Endothelial cell of umbilical vein (primary cell): ENCODE measurements around the gene PSKH1. TPM values are rescaled to one million over a fixed set of nuclear protein-coding genes. Genes with fewer than 3 reads are reported as not detected.
A peak's percentile ranks its signal among the peaks of the same experiment; 100 is the strongest.

Experiments used
- BruUV-seq: library from RNA; stranded (reverse); fragments of 400-500 nt; replicated peaks from 2 replicates; lab custom pipeline; 2021; lab: Mats Ljungman, UMichigan
- CTCF ChIA-PET: fragments of 300-600, 350-600 bp; sonication (Branson Sonifier 250); formaldehyde crosslinking; loops from one replicate; lab custom pipeline; 2021; ENCODE audit warnings: antibody characterized with exemption, inconsistent platforms; lab: Charles Lee
- POLR2A ChIA-PET: fragments of 300-600, 350-600 bp; sonication (Branson Sonifier 250); formaldehyde crosslinking; loops from one replicate; lab custom pipeline; 2021; ENCODE audit warnings: antibody characterized with exemption, inconsistent platforms; lab: Charles Lee
- DNase-seq: peaks from one replicate; pipeline ENCODE4 v3.0.0-alpha.2; 2011; ENCODE audit warnings: low read depth, low spot score
- FAIRE-seq: peaks from 2 replicates; lab custom pipeline; 2011; peaks lifted over from hg19 to GRCh38; lab: Jason Lieb, UNC
- H2AFZ ChIP-seq: 2 replicates; pipeline ENCODE4 v1.6.0; 2012; ENCODE audit warnings: low read depth, low read length, control low read depth, inconsistent platforms
- H3K27ac ChIP-seq: 2 replicates; pipeline ENCODE4 v1.5.1; 2011; ENCODE audit warnings: low read depth, mild to moderate bottlenecking, control low read depth, low read length, moderate library complexity; ENCODE audit not compliant: insufficient read depth
- H3K27me3 ChIP-seq, 2 experiments: 2 replicates each; pipeline versions ENCODE4 v1.6.0 to v1.6.1; 2011; ENCODE audit warnings: low read length in 2 of 2, mixed read lengths in 1 of 2; ENCODE audit not compliant: control insufficient read depth in 2 of 2, insufficient read depth in 2 of 2
- H3K36me3 ChIP-seq, 2 experiments: 2 replicates in 1 of 2; 3 replicates in 1 of 2; pipeline ENCODE4 v1.5.1; 2011; ENCODE audit warnings: low read length in 2 of 2, mild to moderate bottlenecking in 1 of 2, moderate library complexity in 1 of 2; ENCODE audit not compliant: control insufficient read depth in 2 of 2, insufficient read depth in 2 of 2; ENCODE audit errors: extremely low read depth in 1 of 2
- H3K4me1 ChIP-seq: 3 replicates; pipeline ENCODE4 v1.5.1; 2011; ENCODE audit warnings: mild to moderate bottlenecking, low read length; ENCODE audit not compliant: control insufficient read depth, insufficient read depth; ENCODE audit errors: extremely low read depth
- H3K4me2 ChIP-seq: 2 replicates; pipeline ENCODE4 v1.6.1; 2011; ENCODE audit warnings: low read length, control low read depth, mixed read lengths; ENCODE audit not compliant: insufficient read depth
- H3K4me3 ChIP-seq, 3 experiments: fragments of 200-600 bp in 1 of 3; sonication (generic), shearing (Covaris generic) in 1 of 3; replicated peaks in 1 of 3; 2 replicates each; pipeline ENCODE4 v1.5.1; 2011 to 2016; ENCODE audit warnings: control low read depth in 3 of 3, low read length in 3 of 3, mild to moderate bottlenecking in 2 of 3, inconsistent platforms in 1 of 3, low read depth in 1 of 3, moderate library complexity in 1 of 3; ENCODE audit not compliant: insufficient read depth in 1 of 3
- H3K79me2 ChIP-seq: 2 replicates; pipeline ENCODE4 v1.6.0; 2012; ENCODE audit warnings: low read length, inconsistent platforms; ENCODE audit not compliant: control insufficient read depth, insufficient read depth
- H3K9ac ChIP-seq: replicated peaks from 2 replicates; pipeline ENCODE3; 2011; ENCODE audit warnings: low read length, control low read depth; ENCODE audit not compliant: insufficient read depth; ENCODE audit errors: extremely low read depth
- H3K9me1 ChIP-seq: replicated peaks from 3 replicates; pipeline ENCODE4 v1.6.0; 2011; ENCODE audit warnings: mild to moderate bottlenecking, low read length; ENCODE audit not compliant: control insufficient read depth, insufficient read depth; ENCODE audit errors: extremely low read depth
- H3K9me3 ChIP-seq: replicated peaks from 2 replicates; pipeline ENCODE4 v1.5.1; 2012; ENCODE audit warnings: low read length, inconsistent platforms; ENCODE audit not compliant: control insufficient read depth, insufficient read depth
- H4K20me1 ChIP-seq: replicated peaks from 2 replicates; pipeline ENCODE3; 2011; ENCODE audit warnings: mild to moderate bottlenecking, low read length; ENCODE audit not compliant: control insufficient read depth, insufficient read depth; ENCODE audit errors: extremely low read depth
- EZH2 ChIP-seq: IDR thresholded peaks from 2 replicates; pipeline ENCODE4 v1.6.1; 2012; ENCODE audit warnings: borderline replicate concordance, low read depth, mild to moderate bottlenecking, moderate library complexity, low read length, inconsistent platforms; ENCODE audit not compliant: severe bottlenecking
- FOS ChIP-seq: IDR thresholded peaks from 2 replicates; pipeline ENCODE4 v1.6.1; 2011; ENCODE audit warnings: mild to moderate bottlenecking, low read length, moderate library complexity, borderline replicate concordance; ENCODE audit not compliant: insufficient read depth
- GATA2 ChIP-seq: IDR thresholded peaks from 2 replicates; pipeline ENCODE4 v1.7.0; 2011; ENCODE audit warnings: low read depth, mild to moderate bottlenecking, moderate library complexity, mixed read lengths, low read length; ENCODE audit not compliant: insufficient read length, insufficient read depth
- JUN ChIP-seq: IDR thresholded peaks from 2 replicates; pipeline ENCODE4 v1.6.1; 2011; ENCODE audit warnings: borderline replicate concordance, low read depth; ENCODE audit not compliant: insufficient read length, insufficient read depth
- MAX ChIP-seq: IDR thresholded peaks from 2 replicates; pipeline ENCODE4 v1.6.1; 2011; ENCODE audit not compliant: insufficient read depth, insufficient read length
- MYC ChIP-seq: IDR thresholded peaks from one replicate; pipeline ENCODE4 v1.6.1; 2011; ENCODE audit warnings: mild to moderate bottlenecking, low read depth, low read length
- POLR2A ChIP-seq: IDR thresholded peaks from 2 replicates; pipeline ENCODE4 v1.6.1; 2012; ENCODE audit warnings: low read depth, mild to moderate bottlenecking, control low read depth, low read length
- POLR2AphosphoS5 ChIP-seq: IDR thresholded peaks from 2 replicates; pipeline ENCODE4 v1.6.1; 2012; ENCODE audit warnings: low read depth, mild to moderate bottlenecking, control low read depth, low read length, moderate library complexity; ENCODE audit not compliant: insufficient read depth
- dilution Hi-C: fragments of 300-500 bp; cut with MboI; formaldehyde crosslinking; loops from one replicate; pipeline ENCODE4 v1.15.0; 2019; ENCODE audit warnings: low sequenced_read_pairs; ENCODE audit not compliant: extremely low pct_ligation_motif_present
- intact Hi-C: fragments of 100-400 bp; cut with micrococcal nuclease; formaldehyde crosslinking; loops from one replicate; pipeline ENCODE4 v1.10.0; 2022
- polyA plus RNA-seq, 4 experiments: library from polyadenylated mRNA; depleted of rRNA in 3 of 4; stranded (reverse) in 3 of 4; unstranded in 1 of 4; fragments of >200 nt; gene quantifications; 2 replicates each; pipeline versions ENCODE4 v1.2.1 to v1.2.3, GENCODE V29; 2011 to 2012; ENCODE audit warnings: missing spikeins in 1 of 4
- total RNA-seq: library from RNA; stranded (reverse); gene quantifications from 2 replicates; pipeline ENCODE4 v1.2.3, GENCODE V29; 2021

Gene PSKH1
- total and polyA plus RNA-seq, 2 donors (not counting 3 experiments of a cell fraction or from before 2014, with no cell fraction given), result 25.9 to 42.6 TPM

DNA sequence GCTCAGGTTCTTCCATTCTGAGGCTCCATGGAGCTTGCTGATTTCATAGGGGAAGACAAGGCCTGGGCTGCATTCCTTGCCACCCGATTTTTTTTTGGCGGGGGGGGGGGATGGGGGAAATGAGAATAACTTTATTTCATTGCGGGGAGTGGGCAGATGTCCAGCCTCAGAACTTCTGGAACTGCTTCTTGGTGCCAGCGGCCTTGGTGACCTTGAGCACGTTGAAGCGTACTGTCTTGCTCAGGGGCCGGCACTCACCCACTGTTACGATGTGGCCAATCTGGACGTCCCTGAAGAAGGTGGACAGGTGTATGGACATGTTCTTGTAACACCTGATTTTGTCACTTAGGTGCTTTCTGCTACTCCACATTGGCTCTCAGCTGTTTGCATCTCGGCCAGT lies 37.3 kb upstream of the PSKH1 start:
- no peak for TF ChIP-seq FOS
- Histone ChIP-seq H3K27me3 (no peaks in the 10 kb centered on the region), H3K9me1 (no peaks in the 10 kb centered on the region), H3K79me2 (peaks cover 92% of the 10 kb centered on the region), H3K9me3 (no peaks in the 10 kb centered on the region), H2AFZ (no peak overlapping the region), H4K20me1 (no peaks in the 10 kb centered on the region), H3K27ac (no peak overlapping the region), H3K9ac (no peak overlapping the region), H3K4me1 (peaks cover 9% of the 10 kb centered on the region), H3K4me3 (no peak overlapping the region), H3K4me2 (no peak overlapping the region), H3K36me3 (peaks cover 0 to 6% of the 10 kb centered on the region in 2 experiments)
- dilution Hi-C loops (no loop called here), intact Hi-C loops (no loop called here)
- ChIA-PET POLR2A (interaction anchor here (0.5 kb wide), 1 partner anchor 343 kb away, joined by 3 read pairs; no protein-coding TSS in a partner anchor), CTCF (interaction anchor here (0.6 to 3.3 kb wide), 7 partner anchors 12 to 185 kb away, joined by 3 to 12 read pairs (median 3); no protein-coding TSS in a partner anchor)
- no peak for DNase-seq
- BruUV-seq, result no TSS peak
- no peak for FAIRE-seq

DNA sequence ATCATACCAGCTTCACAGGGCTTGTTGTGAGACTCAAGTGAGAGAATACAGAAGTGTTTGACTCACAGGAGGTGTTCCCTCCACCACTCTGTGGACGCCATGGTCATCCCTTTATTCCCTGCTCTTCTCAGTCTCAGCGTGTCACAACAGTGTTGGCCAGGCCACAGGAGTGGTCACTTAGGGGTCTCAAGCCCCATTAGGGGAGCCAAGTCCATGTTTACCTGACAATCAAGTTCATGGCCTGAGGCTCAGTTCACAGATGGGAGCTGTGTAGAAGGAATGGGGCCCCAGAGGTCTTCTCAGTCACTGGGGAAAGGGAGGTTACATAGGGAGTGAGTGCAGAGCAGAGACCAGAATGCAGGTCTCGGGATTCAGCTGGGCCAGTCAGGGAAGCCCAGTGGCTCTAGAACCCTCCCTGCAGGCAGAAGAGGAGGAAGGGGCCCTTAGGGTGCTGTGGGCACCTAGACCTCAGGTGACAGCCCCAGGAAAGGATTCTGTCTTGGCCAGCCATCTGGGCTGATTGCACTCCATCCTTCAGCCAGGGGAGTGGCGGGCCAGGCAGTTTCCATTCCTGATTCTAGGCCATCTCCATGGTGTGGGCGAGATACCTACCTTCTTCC lies 36.0 kb upstream of the PSKH1 start:
- FAIRE-seq (no peak), DNase-seq (no peak)
- H3K36me3 ChIP-seq, result peaks cover 0 to 16% of the 10 kb centered on the region in 2 experiments
- no peaks in the 10 kb centered on the region for H3K9me3 ChIP-seq
- H3K4me3 ChIP-seq, result no peak overlapping the region
- H3K27me3 ChIP-seq, result no peaks in the 10 kb centered on the region
- intact Hi-C loops (no loop called here), dilution Hi-C loops (no loop called here)
- H2AFZ ChIP-seq, result no peak overlapping the region
- ChIA-PET POLR2A (no interaction called here), CTCF (interaction anchor here (0.9 to 3.3 kb wide), 3 partner anchors 9 to 41 kb away, joined by 3 to 12 read pairs (median 3); partner anchors contain the start of gene CENPT)
- no peaks in the 10 kb centered on the region for H4K20me1 ChIP-seq
- H3K27ac ChIP-seq, result peak overlapping the region; percentile 56
- BruUV-seq, result no TSS peak
- H3K4me1 ChIP-seq, result peaks cover 9% of the 10 kb centered on the region
- H3K4me2 ChIP-seq, result no peak overlapping the region
- no peak overlapping the region for H3K9ac ChIP-seq
- peaks cover 92% of the 10 kb centered on the region for H3K79me2 ChIP-seq
- TF ChIP-seq GATA2 (no peak), MAX (no peak), POLR2AphosphoS5 (no peak), JUN (no peak), EZH2 (no peak), MYC (no peak), POLR2A (no peak)
- no peaks in the 10 kb centered on the region for H3K9me1 ChIP-seq
